GM06990 (cell line): ENCODE measurements around the gene KCNE3.

ENCODE experiments used
- DNase-seq: peaks from one replicate; pipeline ENCODE4 v3.0.0-alpha.2; 2011; ENCODE audit not compliant: insufficient read length; ENCODE audit errors: extremely low read depth
- H3K27me3 ChIP-seq: replicated peaks from 2 replicates; pipeline ENCODE4 v1.6.0; 2011; ENCODE audit warnings: low read length; ENCODE audit not compliant: control insufficient read depth, insufficient read depth
- H3K36me3 ChIP-seq: 2 replicates; pipeline ENCODE4 v1.5.1; 2011; ENCODE audit warnings: low read length; ENCODE audit not compliant: control insufficient read depth, insufficient read depth
- H3K4me3 ChIP-seq: replicated peaks from 2 replicates; pipeline ENCODE4 v1.5.1; 2011; ENCODE audit warnings: low read depth, mild to moderate bottlenecking, control low read depth, low read length
- TF ChIP-seq, protein P1 (sequence below): IDR thresholded peaks from 2 replicates; pipeline ENCODE4 v1.5.1; 2011; ENCODE audit warnings: low read length, control low read depth, mild to moderate bottlenecking, inconsistent platforms; ENCODE audit not compliant: insufficient read depth, poor library complexity, severe bottlenecking

KCNE3 gene

DNA sequence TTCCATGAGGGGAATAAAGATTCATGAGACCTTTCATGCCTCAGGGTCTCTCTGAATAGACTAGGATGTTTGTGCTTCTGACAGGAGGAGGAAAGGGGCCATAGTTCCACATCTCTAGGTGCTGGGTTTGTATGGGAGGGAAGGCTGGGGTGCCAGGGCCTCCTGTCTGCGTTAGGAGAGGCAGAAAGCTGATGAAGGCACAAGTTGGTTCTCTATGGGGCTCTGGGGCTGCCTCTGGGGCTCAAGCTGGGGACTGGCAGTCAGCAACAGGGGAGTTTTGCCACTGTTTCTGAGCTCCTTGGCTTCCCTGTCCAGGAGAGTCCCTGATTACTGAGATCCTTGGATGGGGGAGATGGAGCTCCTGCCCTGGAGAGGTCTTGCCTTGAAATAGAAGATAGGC lies 4.1 kb downstream of the KCNE3 start:
- Histone ChIP-seq H3K4me3 (no peak overlapping the region), H3K27me3 (peaks cover 3% of the 10 kb centered on the region), H3K36me3 (no peaks in the 10 kb centered on the region)
- TF ChIP-seq, protein P1, sequence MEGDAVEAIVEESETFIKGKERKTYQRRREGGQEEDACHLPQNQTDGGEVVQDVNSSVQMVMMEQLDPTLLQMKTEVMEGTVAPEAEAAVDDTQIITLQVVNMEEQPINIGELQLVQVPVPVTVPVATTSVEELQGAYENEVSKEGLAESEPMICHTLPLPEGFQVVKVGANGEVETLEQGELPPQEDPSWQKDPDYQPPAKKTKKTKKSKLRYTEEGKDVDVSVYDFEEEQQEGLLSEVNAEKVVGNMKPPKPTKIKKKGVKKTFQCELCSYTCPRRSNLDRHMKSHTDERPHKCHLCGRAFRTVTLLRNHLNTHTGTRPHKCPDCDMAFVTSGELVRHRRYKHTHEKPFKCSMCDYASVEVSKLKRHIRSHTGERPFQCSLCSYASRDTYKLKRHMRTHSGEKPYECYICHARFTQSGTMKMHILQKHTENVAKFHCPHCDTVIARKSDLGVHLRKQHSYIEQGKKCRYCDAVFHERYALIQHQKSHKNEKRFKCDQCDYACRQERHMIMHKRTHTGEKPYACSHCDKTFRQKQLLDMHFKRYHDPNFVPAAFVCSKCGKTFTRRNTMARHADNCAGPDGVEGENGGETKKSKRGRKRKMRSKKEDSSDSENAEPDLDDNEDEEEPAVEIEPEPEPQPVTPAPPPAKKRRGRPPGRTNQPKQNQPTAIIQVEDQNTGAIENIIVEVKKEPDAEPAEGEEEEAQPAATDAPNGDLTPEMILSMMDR, result no peak
- no peak for DNase-seq

DNA sequence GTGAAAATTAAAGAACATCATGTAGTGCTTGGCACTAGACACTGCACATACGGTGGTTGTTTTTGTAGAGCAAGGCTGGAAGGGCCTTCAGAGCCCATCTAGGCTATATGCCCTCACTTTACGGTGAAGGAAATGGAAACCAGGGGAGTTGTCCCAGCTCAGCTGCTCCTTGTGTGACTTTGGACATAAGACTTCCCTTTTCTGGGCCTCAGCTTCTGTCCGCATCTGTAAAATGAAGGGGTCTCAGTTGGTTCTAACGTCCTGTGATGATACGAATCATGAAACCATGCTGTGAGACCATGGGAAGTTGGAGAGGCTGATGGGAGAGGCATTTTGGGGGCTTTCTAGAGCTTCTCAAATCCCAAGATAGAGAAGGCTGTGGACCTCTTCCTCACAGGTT lies 4.7 kb downstream of the KCNE3 start:
- no peak for DNase-seq
- no peak overlapping the region for H3K4me3 ChIP-seq
- TF ChIP-seq, protein P1, result no peak

DNA sequence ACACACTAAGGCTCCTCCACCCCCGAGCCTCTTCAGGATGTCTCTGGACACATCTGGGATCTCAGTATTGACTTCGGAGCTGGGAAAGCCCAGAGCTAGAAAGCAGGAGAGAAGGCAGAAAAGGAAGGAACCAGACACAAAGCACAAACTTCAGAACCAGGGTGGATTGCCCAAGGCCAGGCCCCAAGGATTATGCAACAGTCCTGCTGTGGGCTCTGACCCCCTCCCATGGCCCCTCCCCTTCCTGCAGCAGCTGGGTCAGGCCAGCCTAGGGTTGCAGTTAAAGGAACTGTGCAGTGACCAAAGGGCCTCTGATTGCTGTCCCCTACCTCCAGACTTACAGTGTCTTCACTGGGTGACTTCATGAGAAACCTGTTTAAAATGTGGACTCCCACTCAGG lies 5.3 kb downstream of the KCNE3 start:
- H3K36me3 ChIP-seq, result no peaks in the 10 kb centered on the region
- peaks cover 3% of the 10 kb centered on the region for H3K27me3 ChIP-seq
- TF ChIP-seq, protein P1, result no peak
- H3K4me3 ChIP-seq, result no peak overlapping the region
- no peak for DNase-seq

More for the DNA sequence above, 4.7 kb downstream of the KCNE3 start:
- H3K36me3 ChIP-seq, result no peaks in the 10 kb centered on the region
- peaks cover 3% of the 10 kb centered on the region for H3K27me3 ChIP-seq

DNA sequence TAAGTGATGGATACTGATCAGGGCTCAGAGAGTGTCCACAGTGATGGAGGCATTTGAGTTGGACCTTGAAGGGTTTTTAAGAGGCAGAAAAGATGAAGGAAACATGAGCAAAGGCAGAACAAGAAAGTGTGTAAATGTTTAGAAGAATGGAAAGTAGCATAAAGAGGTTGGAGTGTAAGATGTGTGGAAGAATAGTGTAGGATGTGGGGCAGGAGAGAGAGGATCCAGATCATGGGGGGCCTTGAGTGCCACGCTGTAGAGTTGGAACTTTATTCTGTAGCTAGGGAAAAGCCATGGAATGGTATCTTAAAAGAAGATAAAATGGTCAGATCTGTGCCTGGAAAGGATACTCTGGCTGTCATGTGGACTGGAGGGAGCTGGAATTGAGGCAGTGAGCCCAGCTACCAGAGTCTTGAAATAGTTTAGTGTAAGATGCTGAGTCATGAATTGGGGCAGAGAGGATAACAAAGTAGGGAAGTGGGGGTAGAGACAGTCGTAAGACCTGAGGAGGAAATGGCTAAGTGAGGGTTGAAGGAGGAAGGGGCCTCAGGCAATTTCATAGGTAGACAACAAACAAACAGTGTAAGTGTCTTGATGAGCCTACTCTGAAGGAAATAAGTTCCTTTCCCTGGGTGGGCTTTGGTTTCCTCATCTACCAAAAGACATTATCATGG lies 6.7 kb downstream of the KCNE3 start:
- Histone ChIP-seq H3K4me3 (no peak overlapping the region), H3K27me3 (no peaks in the 10 kb centered on the region; the same call in none of the 2 replicates), H3K36me3 (no peaks in the 10 kb centered on the region)
- TF ChIP-seq, protein P1, result no peak
- DNase-seq, result no peak

DNA sequence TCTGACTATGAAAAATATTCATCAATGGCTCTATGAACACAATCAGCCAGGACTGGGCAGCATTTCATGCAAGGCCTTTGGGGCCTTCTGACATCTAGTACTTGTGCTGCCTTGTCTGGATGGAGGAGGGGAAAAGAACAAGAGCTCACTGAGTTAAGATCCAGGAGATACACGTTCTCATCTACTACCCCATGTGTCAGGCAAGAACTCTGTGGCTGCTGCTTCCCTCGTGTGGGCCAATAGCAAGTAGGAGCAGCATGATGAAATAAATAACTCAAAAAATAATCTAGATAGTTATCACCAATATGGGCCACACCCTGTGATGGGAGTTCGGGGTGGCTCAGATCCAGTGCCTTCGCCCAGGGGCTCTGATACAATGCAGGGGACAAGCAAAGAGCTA lies 7.3 kb downstream of the KCNE3 start:
- TF ChIP-seq, protein P1, result no peak
- no peak overlapping the region for H3K4me3 ChIP-seq
- H3K27me3 ChIP-seq, result no peaks in the 10 kb centered on the region; the same call in 1 of the 2 replicates
- DNase-seq, result no peak
- H3K36me3 ChIP-seq, result no peaks in the 10 kb centered on the region

DNA sequence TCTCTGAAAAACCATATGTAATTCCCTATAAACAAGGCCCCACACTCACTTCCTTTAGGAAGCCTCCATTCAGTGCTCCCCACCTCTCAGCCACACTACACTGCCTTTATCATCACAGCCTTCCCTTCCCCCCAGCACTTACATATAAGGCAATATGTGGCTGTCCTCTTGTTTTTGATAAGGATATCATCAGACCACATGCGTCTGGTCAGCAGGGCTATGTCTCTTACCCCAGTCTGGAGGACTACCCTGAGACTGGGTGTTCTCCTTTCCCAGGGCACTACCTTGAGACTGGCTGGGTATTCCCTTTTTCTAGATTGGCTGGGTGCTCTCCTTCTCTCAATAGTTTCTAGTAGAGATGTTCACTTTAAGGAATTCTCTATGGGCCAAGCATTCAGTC lies 7.8 kb downstream of the KCNE3 start:
- H3K27me3 ChIP-seq, result no peaks in the 10 kb centered on the region; the same call in 1 of the 2 replicates
- no peaks in the 10 kb centered on the region for H3K36me3 ChIP-seq
- TF ChIP-seq, protein P1, result no peak
- H3K4me3 ChIP-seq, result no peak overlapping the region
- DNase-seq, result no peak
